Heart left ventricle (tissue), 16 donors: ENCODE data around the gene SBNO2. TPM values are rescaled to one million over a fixed set of nuclear protein-coding genes. Genes with fewer than 3 reads are reported as not detected.

Experiments used
- ATAC-seq, 4 donors: fragments of 200-7000 bp; cut with Tn5 transposase; one replicate each; pipeline ENCODE4 v1.9.1; 2020 to 2022; ENCODE audit warnings: moderate library complexity in 4 of 4, mild to moderate bottlenecking in 3 of 4, moderate number of reproducible peaks in 1 of 4
- DNase-seq, 5 donors: peaks; one replicate each; pipeline ENCODE4 v3.0.0-alpha.2; 2020
- H3K27ac ChIP-seq, 12 donors: fragments of 200-600 bp; sonication (generic) in 4 of 12; one replicate each; pipeline versions ENCODE4 v1.5.0 to v1.8.0; 2016 to 2022; ENCODE audit warnings: mild to moderate bottlenecking in 2 of 12
- H3K27me3 ChIP-seq, 9 donors: fragments of 200-600 bp; sonication (generic) in 2 of 9; one replicate each; pipeline versions ENCODE4 v1.5.1 to v1.8.0; 2016 to 2022; ENCODE audit warnings: mild to moderate bottlenecking in 3 of 9
- H3K36me3 ChIP-seq, 9 donors: fragments of 200-600 bp; sonication (generic) in 2 of 9; one replicate each; pipeline versions ENCODE4 v1.5.0 to v1.8.0; 2018 to 2022; ENCODE audit warnings: mild to moderate bottlenecking in 2 of 9
- H3K4me1 ChIP-seq, 12 donors: fragments of 200-600 bp; sonication (generic) in 4 of 12; one replicate each; pipeline versions ENCODE4 v1.5.0 to v1.8.0; 2016 to 2022; ENCODE audit warnings: mild to moderate bottlenecking in 3 of 12
- H3K4me3 ChIP-seq, 12 donors: fragments of 200-600 bp; sonication (generic) in 4 of 12; one replicate each; pipeline versions ENCODE4 v1.5.0 to v1.8.0; 2017 to 2022; ENCODE audit warnings: mild to moderate bottlenecking in 9 of 12, moderate library complexity in 4 of 12
- H3K9me3 ChIP-seq, 12 donors: fragments of 200-600 bp; sonication (generic) in 4 of 12; one replicate each; pipeline versions ENCODE4 v1.5.0 to v1.8.0; 2016 to 2022; ENCODE audit warnings: mild to moderate bottlenecking in 1 of 12
- CTCF ChIP-seq, 12 donors: fragments of 200-600 bp; sonication (generic) in 4 of 12; IDR thresholded peaks; one replicate each; pipeline versions ENCODE4 v1.5.0 to v1.8.0; 2018 to 2022; ENCODE audit warnings: antibody characterized with exemption in 12 of 12, mild to moderate bottlenecking in 5 of 12
- POLR2A ChIP-seq, 2 donors: fragments of 450-650 bp; IDR thresholded peaks; one replicate each; pipeline ENCODE4 v1.6.1; 2017; ENCODE audit warnings: antibody characterized with exemption in 2 of 2, mild to moderate bottlenecking in 2 of 2, moderate library complexity in 2 of 2
- WGBS, 4 donors: extraction: QIAGEN DNeasy Blood & Tissue Kit in 2 of 4; methylation state at CpG; one replicate each; pipeline versions ENCODE4 v1.1.5 to v1.1.7; 2013 to 2018; 5-methylcytosine and 5-hydroxymethylcytosine counted together
- intact Hi-C, 10 donors: fragments of 100-400 bp; cut with DNase I; formaldehyde crosslinking; loops; one replicate each; pipeline versions ENCODE4 v1.11.1 to v1.14.2; 2022
- polyA plus RNA-seq, 2 donors: library from polyadenylated mRNA; stranded (reverse); fragments of 200-250 nt; gene quantifications; one replicate each; pipeline ENCODE4 v1.2.3, GENCODE V29; 2013
- total RNA-seq, 9 donors: library from RNA; depleted of rRNA in 2 of 9; stranded (reverse); fragments of >200 nt in 2 of 9; fragmentation: NEBNext Ultra II Directional in 3 of 9; extraction: Animal tissue kit (Norgen Biotek cat#: 25700) in 3 of 9; gene quantifications; one replicate each; pipeline versions ENCODE4 v1.1.0 to v1.2.4, GENCODE V29; 2016 to 2023
- donor health status: ischemic (EF 13 %, LVEDD 7.1; RV severe dilation, severe dysfunction).
- donor health status: healthy with polysubstance abuse.
- donor health status: DM: no; HTN: yes; CAD: no.
- donor health status: DM: no; HTN: no; CAD: no.
- donor health status: ischemic (EF 25% LVEDD 6.9; RV normal size, moderate dysfunction).
- donor health status: ischemic (EF 25% LVEDD 5.7; RV mildly dilated, moderate dysfunction).
- donor health status: healthy.
- donor health status: DM: yes; HTN: yes; CAD: no.
- donor health status: ischemic (EF 35%, LVEDD 5.7; RV mildly dilated, moderate dysfunction).
- donor health status: nonischemic (EF 11% LVEDD 7.7; RV severe dilation, severe dysfunction).
- donor health status: DM: yes; HTN: yes; CAD: no.
- donor health status: PGD.
- donor health status: ischemic (EF 29% LVEDD 5.4; RV normal size, mild dysfunction).
- donor health status: nonischemic (EF 23%, LVEDD 6.1; RV moderate dilation, normal function).

The SBNO2 gene
- total and polyA plus RNA-seq, 11 donors: 9.9 to 78.9 (median 18.7) TPM

- Histone ChIP-seq H3K36me3 (peaks cover 0 to 25% (median 0%) of the 10 kb centered on the region in 9 donors), H3K9me3 (no peaks in the 10 kb centered on the region), H3K4me3 (peak overlapping the region in 10 of 12 donors; percentile 30 to 80 (median 46)), H3K4me1 (peaks cover 5 to 61% (median 26%) of the 10 kb centered on the region in 12 donors), H3K27me3 (peaks cover 33 to 92% (median 51%) of the 10 kb centered on the region in 9 donors), H3K27ac (peak overlapping the region in 7 of 12 donors; percentile 42 to 97 (median 54))
- peak in 2 of 4 donors; percentile 30 to 38 for ATAC-seq
- peak; percentile 51 to 87 (median 66) for DNase-seq
- TF ChIP-seq CTCF (IDR thresholded peaks at IDR 0.05): no peak
- TF ChIP-seq POLR2A (IDR thresholded peaks at IDR 0.05): no peak
- 62 to 84% (median 72%) methylated on average over 26 to 45 of the region's 45 CpGs for WGBS, 4 donors
- intact Hi-C loops: no loop called here
Measured at GRCh38 chr19:1068009-1069001, 105.8 kb downstream of the SBNO2 start.

GRCh38 chr19:1067341-1067957 is 106.6 kb downstream of the SBNO2 start:
- intact Hi-C loops: no loop called here
- DNase-seq (no peak), ATAC-seq (no peak)
- peaks cover 5 to 61% (median 26%) of the 10 kb centered on the region in 12 donors for H3K4me1 ChIP-seq
- peak overlapping the region in 11 of 12 donors; percentile 22 to 80 (median 45) for H3K4me3 ChIP-seq
- peaks cover 33 to 86% (median 51%) of the 10 kb centered on the region in 9 donors for H3K27me3 ChIP-seq
- H3K27ac ChIP-seq: peak overlapping the region in 8 of 12 donors; percentile 38 to 97 (median 52)
- 3 to 8% (median 5%) methylated on average over 23 to 38 of the region's 38 CpGs for WGBS, 4 donors
- H3K36me3 ChIP-seq: peaks cover 0 to 22% (median 0%) of the 10 kb centered on the region in 9 donors
- no peaks in the 10 kb centered on the region for H3K9me3 ChIP-seq
- TF ChIP-seq POLR2A (IDR thresholded peaks at IDR 0.05) (no peak), CTCF (IDR thresholded peaks at IDR 0.05) (no peak)

- Histone ChIP-seq H3K4me3 (peak within 1 kb of the TSS in 11 of 12 donors; percentile 22 to 80 (median 45)), H3K36me3 (peaks cover 0 to 20% (median 0%) of the 10 kb centered on the region in 9 donors), H3K27me3 (peaks cover 29 to 81% (median 51%) of the 10 kb centered on the region in 9 donors), H3K4me1 (peaks cover 5 to 57% (median 26%) of the 10 kb centered on the region in 12 donors), H3K9me3 (no peaks in the 10 kb centered on the region), H3K27ac (peak within 1 kb of the TSS in 8 of 12 donors; percentile 38 to 97 (median 52))
- WGBS, 4 donors: 4 to 16% (median 7%) methylated on average over 18 to 61 of the region's 61 CpGs
- ATAC-seq (peak in 3 of 4 donors; percentile 4 to 17 (median 4)), DNase-seq (peak in 3 of 5 donors; percentile 41 to 86 (median 71))
- intact Hi-C loops: no loop called here
- TF ChIP-seq CTCF (IDR thresholded peaks at IDR 0.05) (no peak), POLR2A (IDR thresholded peaks at IDR 0.05) (no peak)
Measured at GRCh38 chr19:1066748-1067340, 107.2 kb downstream of the SBNO2 start, which contains the start of gene ARHGAP45. Gene ARHGAP45 (plus strand): TSS chr19:1067167. CDS start chr19:1067406, 239 bp downstream.
